H9 (cell line): Measurements from ENCODE around the gene ATG7. TPM values are rescaled to one million over a fixed set of nuclear protein-coding genes. Genes with fewer than 3 reads are reported as not detected.

Experiments used
- DNase-seq: peaks from one replicate; pipeline ENCODE4 v3.0.0-alpha.2; 2017
- H2AFZ ChIP-seq: one replicate; pipeline ENCODE4 v1.6.1; 2013; ENCODE audit warnings: mild to moderate bottlenecking, low read length, control low read depth, moderate library complexity
- H2AK5ac ChIP-seq: 2 replicates; pipeline ENCODE4 v1.6.1; 2013; ENCODE audit warnings: low read length, control low read depth, mixed read lengths; ENCODE audit not compliant: insufficient read length
- H2BK120ac ChIP-seq: one replicate; pipeline ENCODE4 v1.6.1; 2013; ENCODE audit warnings: low read depth, mild to moderate bottlenecking, low read length, control low read depth, inconsistent platforms; ENCODE audit not compliant: poor library complexity, severe bottlenecking
- H2BK12ac ChIP-seq: 2 replicates; pipeline ENCODE4 v1.6.1; 2013; ENCODE audit warnings: low read length, control low read depth, mixed read lengths, low read depth; ENCODE audit not compliant: insufficient read length
- H2BK15ac ChIP-seq: 2 replicates; pipeline ENCODE4 v1.6.1; 2013; ENCODE audit warnings: low read depth, low read length, control low read depth
- H2BK20ac ChIP-seq: one replicate; pipeline ENCODE4 v1.6.1; 2013; ENCODE audit warnings: low read depth, mild to moderate bottlenecking, low read length, control low read depth, inconsistent platforms; ENCODE audit not compliant: poor library complexity, severe bottlenecking
- H2BK5ac ChIP-seq: 2 replicates; pipeline ENCODE4 v1.6.1; 2013; ENCODE audit warnings: low read length, control low read depth, mixed read lengths; ENCODE audit not compliant: insufficient read length
- H3K14ac ChIP-seq: 2 replicates; pipeline ENCODE4 v1.6.1; 2013; ENCODE audit warnings: low read length, control low read depth; ENCODE audit not compliant: insufficient read depth
- H3K18ac ChIP-seq: 2 replicates; pipeline ENCODE4 v1.6.1; 2013; ENCODE audit warnings: low read depth, mild to moderate bottlenecking, mixed read lengths, low read length, control low read depth; ENCODE audit not compliant: insufficient read length
- H3K23ac ChIP-seq: 2 replicates; pipeline ENCODE4 v1.6.1; 2013; ENCODE audit warnings: low read length, control low read depth, mixed read lengths, low read depth; ENCODE audit not compliant: insufficient read length
- H3K23me2 ChIP-seq: 2 replicates; pipeline ENCODE4 v1.6.1; 2013; ENCODE audit warnings: low read depth, mild to moderate bottlenecking, mixed read lengths, low read length, control low read depth; ENCODE audit not compliant: insufficient read length, poor library complexity, severe bottlenecking
- H3K27ac ChIP-seq: 2 replicates; pipeline ENCODE4 v1.5.1; 2013; ENCODE audit warnings: low read length, control low read depth, mixed read lengths, low read depth; ENCODE audit not compliant: insufficient read length
- H3K27me3 ChIP-seq: 2 replicates; pipeline ENCODE4 v1.6.1; 2013; ENCODE audit warnings: low read length, control low read depth, inconsistent platforms; ENCODE audit not compliant: insufficient read depth
- H3K4ac ChIP-seq: 2 replicates; pipeline ENCODE4 v1.6.1; 2013; ENCODE audit warnings: low read depth, mild to moderate bottlenecking, control low read depth, inconsistent platforms, low read length, moderate library complexity
- H3K4me1 ChIP-seq: 2 replicates; pipeline ENCODE4 v1.6.1; 2013; ENCODE audit warnings: low read length, control low read depth, inconsistent platforms; ENCODE audit not compliant: insufficient read depth
- H3K4me2 ChIP-seq: 2 replicates; pipeline ENCODE4 v1.6.1; 2013; ENCODE audit warnings: low read length, control low read depth, mixed read lengths; ENCODE audit not compliant: insufficient read length, insufficient read depth
- H3K56ac ChIP-seq: 2 replicates; pipeline ENCODE4 v1.6.1; 2013; ENCODE audit warnings: low read depth, mild to moderate bottlenecking, mixed read lengths, low read length, control low read depth; ENCODE audit not compliant: insufficient read length
- H3K79me1 ChIP-seq: 2 replicates; pipeline ENCODE4 v1.6.1; 2013; ENCODE audit warnings: low read depth, mild to moderate bottlenecking, moderate library complexity, low read length, control low read depth, inconsistent platforms; ENCODE audit not compliant: insufficient read depth, poor library complexity, severe bottlenecking
- H3K79me2 ChIP-seq: 2 replicates; pipeline ENCODE4 v1.6.1; 2013; ENCODE audit warnings: low read length, control low read depth, inconsistent platforms; ENCODE audit not compliant: insufficient read depth
- H3K9ac ChIP-seq: 2 replicates; pipeline ENCODE4 v1.6.1; 2013; ENCODE audit warnings: low read length, control low read depth, mixed read lengths; ENCODE audit not compliant: insufficient read length; ENCODE audit errors: extremely low read depth
- H3K9me3 ChIP-seq: one replicate; pipeline ENCODE4 v1.6.1; 2013; ENCODE audit warnings: low read depth, low read length, inconsistent platforms; ENCODE audit not compliant: control insufficient read depth
- H3T11ph ChIP-seq: one replicate; pipeline ENCODE4 v1.6.1; 2013; ENCODE audit warnings: mild to moderate bottlenecking, low read length, control low read depth, inconsistent platforms
- H4K20me1 ChIP-seq: one replicate; pipeline ENCODE4 v1.6.1; 2013; ENCODE audit not compliant: control insufficient read depth, insufficient read length, insufficient read depth
- H4K5ac ChIP-seq: 2 replicates; pipeline ENCODE4 v1.6.1; 2013; ENCODE audit warnings: low read depth, mild to moderate bottlenecking, mixed read lengths, low read length, control low read depth; ENCODE audit not compliant: insufficient read length
- H4K8ac ChIP-seq: replicated peaks from 2 replicates; pipeline ENCODE4 v1.6.1; 2013; ENCODE audit warnings: low read length, control low read depth, mixed read lengths, low read depth; ENCODE audit not compliant: insufficient read length
- H4K91ac ChIP-seq: 2 replicates; pipeline ENCODE4 v1.6.1; 2013; ENCODE audit warnings: low read depth, mild to moderate bottlenecking, moderate library complexity, mixed read lengths, low read length, control low read depth; ENCODE audit not compliant: insufficient read length
- H3K27ac Mint-ChIP-seq, 3 experiments: 2 replicates in 2 of 3; 3 replicates in 1 of 3; pipeline ENCODE4 v1.8.0; 2020 to 2021; ENCODE audit warnings: mixed read lengths in 3 of 3, mild to moderate bottlenecking in 1 of 3, moderate library complexity in 1 of 3
- H3K27me3 Mint-ChIP-seq: 2 replicates; pipeline ENCODE4 v1.8.0; 2021; ENCODE audit warnings: low read depth, mild to moderate bottlenecking, moderate library complexity, mixed read lengths
- H3K36me3 Mint-ChIP-seq, 3 experiments: 2 replicates in 2 of 3; 3 replicates in 1 of 3; pipeline ENCODE4 v1.8.0; 2020 to 2021; ENCODE audit warnings: low read depth in 3 of 3, mixed read lengths in 3 of 3; ENCODE audit not compliant: insufficient read depth in 1 of 3
- H3K4me1 Mint-ChIP-seq, 2 experiments: 2 replicates each; pipeline ENCODE4 v1.8.0; 2020; ENCODE audit warnings: mixed read lengths in 2 of 2
- H3K4me3 Mint-ChIP-seq, 2 experiments: 2 replicates in 1 of 2; 3 replicates in 1 of 2; pipeline ENCODE4 v1.8.0; 2020 to 2021; ENCODE audit warnings: mild to moderate bottlenecking in 2 of 2, mixed read lengths in 2 of 2, moderate library complexity in 1 of 2
- H3K9me3 Mint-ChIP-seq, 2 experiments: 2 replicates in 1 of 2; 3 replicates in 1 of 2; pipeline ENCODE4 v1.8.0; 2020; ENCODE audit warnings: mild to moderate bottlenecking in 2 of 2, mixed read lengths in 2 of 2, moderate library complexity in 1 of 2
- WGBS: extraction: QIAGEN DNeasy Blood & Tissue Kit; methylation state at CpG from one replicate; pipeline ENCODE4 v1.1.7; 2013; ENCODE audit warnings: missing lambda C conversion rate, low lambda C conversion rate, mixed read lengths; ENCODE audit not compliant: insufficient read length; ENCODE audit errors: extremely low coverage; 5-methylcytosine and 5-hydroxymethylcytosine counted together
- total RNA-seq: library from RNA; stranded (reverse); gene quantifications from 2 replicates; pipeline ENCODE4 v1.2.1, GENCODE V29; 2021
- TF ChIP-seq, protein P1 (sequence below): fragments of 200-600 bp; sonication (generic); conservative IDR thresholded peaks from 3 replicates; pipeline ENCODE4 v1.8.0; 2021; ENCODE audit warnings: antibody characterized with exemption, mild to moderate bottlenecking

ATG7 gene
- total RNA-seq, 1 experiment from 2014 or later, result 17.9 TPM

DNA sequence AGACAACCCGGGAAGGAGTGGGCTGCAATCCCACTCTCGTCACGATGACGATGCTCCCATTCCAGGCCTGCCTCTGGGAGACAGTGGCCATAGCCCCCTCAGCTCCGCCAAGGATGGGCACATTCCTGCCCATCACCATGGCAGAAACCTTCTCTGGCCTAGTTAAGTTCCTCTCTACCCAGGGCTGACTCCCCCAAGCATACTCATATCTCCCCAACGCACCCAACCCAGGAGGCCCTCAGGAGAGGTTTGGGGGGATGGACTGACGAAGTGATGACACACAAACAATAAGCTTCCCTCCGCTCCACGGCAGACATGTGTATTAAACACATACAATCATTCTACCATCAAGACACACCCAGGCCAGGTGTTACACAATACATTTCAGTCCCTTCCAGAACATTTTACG, 311.4 kb downstream of the ATG7 start:
- Mint-ChIP-seq H3K27ac (peak overlapping the region in 2 of 3 experiments; percentile 7 to 84; a peak in 3 of 7 replicates), H3K4me1 (peaks cover 50 to 52% of the 10 kb centered on the region in 2 experiments), H3K4me3 (no peak overlapping the region), H3K9me3 (no peaks in the 10 kb centered on the region), H3K36me3 (peaks cover 7 to 9% (median 8%) of the 10 kb centered on the region in 3 experiments), H3K27me3 (no peaks in the 10 kb centered on the region)
- Histone ChIP-seq H3K18ac (no peak overlapping the region), H2AFZ (no peak overlapping the region), H3K79me1 (peaks cover 11% of the 10 kb centered on the region), H3T11ph (no peak overlapping the region), H3K4me1 (peaks cover 13% of the 10 kb centered on the region), H2BK12ac (no peak overlapping the region), H3K23ac (no peak overlapping the region), H3K9me3 (no peaks in the 10 kb centered on the region), H3K27ac (no peak overlapping the region), H2BK5ac (no peak overlapping the region), H4K20me1 (no peaks in the 10 kb centered on the region), H4K8ac (no peak overlapping the region), H2BK15ac (no peak overlapping the region), H3K56ac (no peak overlapping the region), H3K79me2 (peaks cover 29% of the 10 kb centered on the region; the same call in 1 of the 2 replicates), H4K5ac (no peak overlapping the region), H3K9ac (no peak overlapping the region), H3K23me2 (peaks cover 7% of the 10 kb centered on the region), H4K91ac (no peak overlapping the region), H2BK120ac (no peak overlapping the region), H3K4ac (no peak overlapping the region), H2AK5ac (no peak overlapping the region), H3K14ac (no peak overlapping the region), H3K4me2 (no peak overlapping the region), H3K27me3 (no peaks in the 10 kb centered on the region), H2BK20ac (no peak overlapping the region)
- no CpG with 5 or more reads among the region's 10 CpGs for WGBS
- no peak for DNase-seq
- TF ChIP-seq, protein P1, sequence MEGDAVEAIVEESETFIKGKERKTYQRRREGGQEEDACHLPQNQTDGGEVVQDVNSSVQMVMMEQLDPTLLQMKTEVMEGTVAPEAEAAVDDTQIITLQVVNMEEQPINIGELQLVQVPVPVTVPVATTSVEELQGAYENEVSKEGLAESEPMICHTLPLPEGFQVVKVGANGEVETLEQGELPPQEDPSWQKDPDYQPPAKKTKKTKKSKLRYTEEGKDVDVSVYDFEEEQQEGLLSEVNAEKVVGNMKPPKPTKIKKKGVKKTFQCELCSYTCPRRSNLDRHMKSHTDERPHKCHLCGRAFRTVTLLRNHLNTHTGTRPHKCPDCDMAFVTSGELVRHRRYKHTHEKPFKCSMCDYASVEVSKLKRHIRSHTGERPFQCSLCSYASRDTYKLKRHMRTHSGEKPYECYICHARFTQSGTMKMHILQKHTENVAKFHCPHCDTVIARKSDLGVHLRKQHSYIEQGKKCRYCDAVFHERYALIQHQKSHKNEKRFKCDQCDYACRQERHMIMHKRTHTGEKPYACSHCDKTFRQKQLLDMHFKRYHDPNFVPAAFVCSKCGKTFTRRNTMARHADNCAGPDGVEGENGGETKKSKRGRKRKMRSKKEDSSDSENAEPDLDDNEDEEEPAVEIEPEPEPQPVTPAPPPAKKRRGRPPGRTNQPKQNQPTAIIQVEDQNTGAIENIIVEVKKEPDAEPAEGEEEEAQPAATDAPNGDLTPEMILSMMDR, result no peak
